HG03066 (cell line): ENCODE data around the gene MLNR.

Source experiments
- ATAC-seq: cut with Tn5 transposase; IDR thresholded peaks from one replicate; pipeline ENCODE4 v1.9.1; 2021; ENCODE audit warnings: low read depth; ENCODE audit not compliant: unreplicated experiment

MLNR gene

GRCh38 chr13:49220036-49220855 lies at the start of gene MLNR:
Gene MLNR, plus strand, starts transcription at chr13:49220338. Its CDS starts 0 bp downstream, at chr13:49220338.
- no peak for ATAC-seq

- no peak for ATAC-seq
These were observed 48.8 kb upstream of the MLNR start for GRCh38 chr13:49171359-49171758.

- no peak for ATAC-seq
These were observed 36.3 kb upstream of the MLNR start for GRCh38 chr13:49183672-49184325.

- ATAC-seq = no peak
These were observed 35.5 kb upstream of the MLNR start for GRCh38 chr13:49184621-49185020.

GRCh38 chr13:49185264-49185663 lies 34.9 kb upstream of the MLNR start:
- ATAC-seq = no peak

GRCh38 chr13:49190901-49191300 lies 29.2 kb upstream of the MLNR start:
- no peak for ATAC-seq

- no peak for ATAC-seq
These were observed 13.5 kb upstream of the MLNR start for GRCh38 chr13:49206641-49207040.

- ATAC-seq = no peak
These were observed 11.5 kb upstream of the MLNR start for GRCh38 chr13:49208619-49209018.

GRCh38 chr13:49210114-49210513 lies 10.0 kb upstream of the MLNR start:
- no peak for ATAC-seq

GRCh38 chr13:49210669-49211068 lies 9.5 kb upstream of the MLNR start:
- ATAC-seq = no peak

- ATAC-seq = no peak
These were observed 6.6 kb upstream of the MLNR start for GRCh38 chr13:49213539-49213938.

GRCh38 chr13:49213997-49214916 lies 5.9 kb upstream of the MLNR start:
- ATAC-seq = no peak

GRCh38 chr13:49214917-49215376 lies 5.2 kb upstream of the MLNR start:
- ATAC-seq = no peak

- no peak for ATAC-seq
These were observed 3.8 kb upstream of the MLNR start for GRCh38 chr13:49216334-49216733.

- ATAC-seq = no peak
These were observed 2.1 kb upstream of the MLNR start for GRCh38 chr13:49217962-49218492.

GRCh38 chr13:49218493-49219051 lies 1.6 kb upstream of the MLNR start:
- no peak for ATAC-seq

- no peak for ATAC-seq
These were observed 497 bp upstream of the MLNR start for GRCh38 chr13:49219647-49220035.

GRCh38 chr13:49220856-49221589 lies 885 bp downstream of the MLNR start:
- ATAC-seq = no peak

GRCh38 chr13:49221590-49221965 lies 1.4 kb downstream of the MLNR start:
- ATAC-seq = no peak
